GM12865 (cell line): ENCODE data around the gene ASPHD1.

Experiments used
- DNase-seq: peaks from one replicate; pipeline ENCODE4 v3.0.0; 2010; ENCODE audit warnings: low read depth
- H3K4me3 ChIP-seq: 2 replicates; pipeline ENCODE4 v1.5.1; 2011; ENCODE audit warnings: mild to moderate bottlenecking, low read depth, low read length, control low read depth
- TF ChIP-seq, protein P1 (sequence below): IDR thresholded peaks from 2 replicates; pipeline ENCODE4 v1.5.1; 2011; ENCODE audit warnings: low read length, control low read depth, low read depth, inconsistent platforms; ENCODE audit not compliant: insufficient read depth; ENCODE audit errors: missing control alignments

Gene ASPHD1

DNA sequence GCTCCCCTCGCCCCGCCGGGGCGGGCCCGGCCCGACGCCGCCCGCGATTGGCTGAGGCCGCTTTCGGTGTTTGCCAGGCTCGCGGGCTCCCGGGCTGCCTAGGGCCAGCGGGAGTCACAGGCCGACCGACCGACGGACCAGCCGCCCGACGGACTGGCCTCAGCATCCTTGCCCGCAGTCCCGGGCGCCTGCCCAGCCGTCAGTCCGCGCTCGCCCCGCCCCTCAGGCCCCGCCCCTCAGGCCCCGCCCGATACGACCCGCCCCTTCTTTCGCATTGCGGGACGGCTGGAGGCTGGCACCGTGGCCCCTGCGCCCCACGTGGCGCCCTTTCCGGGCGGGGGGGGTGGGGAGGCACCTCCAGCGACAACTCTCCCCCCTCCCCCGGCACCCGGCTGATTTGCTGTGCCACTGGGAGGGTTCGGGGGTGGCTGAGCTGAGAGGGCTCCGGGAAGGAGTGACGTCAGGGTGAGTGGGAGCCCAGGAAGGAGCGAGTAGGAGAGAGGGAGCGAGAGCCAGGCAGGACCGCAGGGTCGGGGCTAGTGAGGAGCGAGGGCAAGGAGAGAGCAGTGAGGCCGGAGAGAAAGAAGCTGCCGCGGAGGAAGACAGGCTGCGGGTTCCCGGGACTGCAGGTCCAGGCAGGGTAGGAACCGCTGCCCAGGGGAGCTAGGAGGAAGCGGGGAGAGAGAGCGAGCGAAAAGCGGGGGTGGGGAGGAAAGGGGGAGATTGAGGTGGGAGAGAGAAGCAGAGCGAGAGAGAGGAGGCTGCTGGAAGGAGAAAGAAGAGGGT lies at the start of gene ASPHD1:
Gene ASPHD1, plus strand, starts transcription at position 387 of the 786 bp plus-strand sequence. CDS start 484 bp downstream, outside the sequence.
- TF ChIP-seq, protein P1, sequence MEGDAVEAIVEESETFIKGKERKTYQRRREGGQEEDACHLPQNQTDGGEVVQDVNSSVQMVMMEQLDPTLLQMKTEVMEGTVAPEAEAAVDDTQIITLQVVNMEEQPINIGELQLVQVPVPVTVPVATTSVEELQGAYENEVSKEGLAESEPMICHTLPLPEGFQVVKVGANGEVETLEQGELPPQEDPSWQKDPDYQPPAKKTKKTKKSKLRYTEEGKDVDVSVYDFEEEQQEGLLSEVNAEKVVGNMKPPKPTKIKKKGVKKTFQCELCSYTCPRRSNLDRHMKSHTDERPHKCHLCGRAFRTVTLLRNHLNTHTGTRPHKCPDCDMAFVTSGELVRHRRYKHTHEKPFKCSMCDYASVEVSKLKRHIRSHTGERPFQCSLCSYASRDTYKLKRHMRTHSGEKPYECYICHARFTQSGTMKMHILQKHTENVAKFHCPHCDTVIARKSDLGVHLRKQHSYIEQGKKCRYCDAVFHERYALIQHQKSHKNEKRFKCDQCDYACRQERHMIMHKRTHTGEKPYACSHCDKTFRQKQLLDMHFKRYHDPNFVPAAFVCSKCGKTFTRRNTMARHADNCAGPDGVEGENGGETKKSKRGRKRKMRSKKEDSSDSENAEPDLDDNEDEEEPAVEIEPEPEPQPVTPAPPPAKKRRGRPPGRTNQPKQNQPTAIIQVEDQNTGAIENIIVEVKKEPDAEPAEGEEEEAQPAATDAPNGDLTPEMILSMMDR: no peak
- peak; percentile 47 for DNase-seq

GRCh38 chr16:29850998-29851397 lies 49.3 kb upstream of the ASPHD1 start:
- no peak for DNase-seq
- no peak overlapping the region for H3K4me3 ChIP-seq
- TF ChIP-seq, protein P1: no peak

More for the DNA sequence above, at the start of gene ASPHD1:
- H3K4me3 ChIP-seq: peak within 1 kb of the TSS; percentile 54

DNA sequence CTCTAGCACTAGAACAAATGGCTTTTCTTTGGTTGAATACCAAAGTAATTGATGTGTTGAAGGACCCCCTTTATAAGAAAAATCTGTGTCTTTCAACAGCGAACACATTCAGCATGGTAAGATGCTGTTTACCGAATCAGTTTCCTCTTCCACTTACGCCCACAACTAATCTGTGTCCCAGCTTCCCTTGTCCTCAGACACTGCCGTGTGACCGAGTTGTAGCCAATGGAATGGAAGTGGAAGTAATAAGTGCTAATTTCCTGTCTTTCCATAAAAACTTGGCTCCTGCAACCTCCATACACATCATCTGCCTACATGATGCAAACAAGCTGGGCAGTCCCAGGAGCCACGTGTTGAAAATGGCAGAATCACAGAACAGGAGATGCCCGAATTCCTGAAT lies 47.6 kb upstream of the ASPHD1 start:
- no peak for DNase-seq
- TF ChIP-seq, protein P1: no peak
- no peak overlapping the region for H3K4me3 ChIP-seq

DNA sequence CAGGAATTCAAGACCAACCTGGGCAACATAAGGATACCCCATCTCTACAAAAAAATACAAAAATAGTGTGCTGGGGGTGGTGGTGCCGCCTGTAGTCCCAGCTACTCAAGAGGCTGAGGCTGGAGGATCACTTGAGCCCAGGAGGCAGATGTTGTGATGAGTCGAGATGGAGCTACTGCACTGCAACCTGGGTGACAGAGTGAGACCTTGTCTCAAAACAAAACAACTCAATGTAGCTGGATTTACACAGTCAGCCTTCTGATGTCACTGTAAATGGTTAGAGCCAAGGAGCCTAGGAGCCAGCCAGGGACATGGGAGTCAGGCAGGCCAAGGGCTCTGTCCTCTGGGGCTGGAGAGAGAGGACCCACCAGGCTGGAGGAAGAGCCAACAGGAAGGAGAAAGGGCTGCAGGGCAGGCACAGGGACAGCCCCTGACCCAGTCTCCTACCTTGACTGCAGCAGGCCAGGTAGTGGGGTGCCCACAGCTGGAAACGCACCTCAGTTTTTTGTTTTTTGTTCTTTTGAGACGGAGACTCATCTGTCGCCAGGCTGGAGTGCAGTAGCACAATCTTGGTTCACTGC lies 45.7 kb upstream of the ASPHD1 start:
- H3K4me3 ChIP-seq: no peak overlapping the region
- DNase-seq: no peak
- TF ChIP-seq, protein P1: no peak

DNA sequence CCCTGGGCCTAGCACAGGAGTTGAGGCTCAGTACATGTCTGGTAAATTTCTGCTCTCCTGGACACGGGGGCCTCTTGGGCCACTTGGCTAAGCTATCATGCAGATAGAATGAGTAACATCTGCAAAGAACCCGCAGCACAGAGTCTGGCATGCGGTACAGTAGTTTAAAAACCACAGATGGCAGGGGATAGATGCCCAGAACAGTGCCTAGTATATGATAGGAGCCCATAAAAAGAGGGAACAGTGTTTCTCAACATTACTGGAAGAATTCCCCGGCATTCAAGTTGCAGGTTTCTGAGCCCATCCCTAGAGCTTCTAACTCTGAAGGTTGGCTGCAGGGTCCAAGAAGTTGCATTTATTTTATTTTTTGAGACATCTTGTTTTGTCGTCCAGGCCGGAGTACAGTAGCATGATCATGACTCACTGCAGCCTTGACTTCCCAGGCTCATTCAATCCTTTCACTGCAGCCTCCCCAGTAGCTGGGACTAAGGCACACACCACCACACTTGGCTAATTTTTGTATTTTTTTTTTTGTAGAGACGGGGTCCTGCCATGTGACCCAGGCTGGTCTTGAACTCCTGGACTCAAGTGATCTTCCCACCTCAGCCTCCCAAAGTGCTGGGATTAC lies 43.0 kb upstream of the ASPHD1 start:
- H3K4me3 ChIP-seq: no peak overlapping the region
- TF ChIP-seq, protein P1: no peak
- no peak for DNase-seq

GRCh38 chr16:29858149-29858849 lies 42.0 kb upstream of the ASPHD1 start:
- no peak for DNase-seq
- H3K4me3 ChIP-seq: no peak overlapping the region
- TF ChIP-seq, protein P1: no peak
